ENCODE measurements around the gene SORCS2.

The SORCS2 gene

GRCh38 chr4:7542781-7543180, 350.4 kb downstream of the SORCS2 start:
- DNase-seq, result no peak

GRCh38 chr4:7546152-7546808, 353.9 kb downstream of the SORCS2 start:
- no peak for DNase-seq

- DNase-seq, result no peak
These were observed 354.6 kb downstream of the SORCS2 start for GRCh38 chr4:7546809-7547367.

- DNase-seq, result no peak
These were observed 355.2 kb downstream of the SORCS2 start for GRCh38 chr4:7547368-7548040.

- no peak for DNase-seq
These were observed 357.5 kb downstream of the SORCS2 start for GRCh38 chr4:7549866-7550265.

GRCh38 chr4:7552466-7552865, 360.1 kb downstream of the SORCS2 start:
- no peak for DNase-seq

- DNase-seq, result no peak
These were observed 360.9 kb downstream of the SORCS2 start for GRCh38 chr4:7553280-7553679.

- DNase-seq, result no peak
These were observed 362.6 kb downstream of the SORCS2 start for GRCh38 chr4:7554905-7555304.

- DNase-seq, result no peak
These were observed 364.2 kb downstream of the SORCS2 start for GRCh38 chr4:7556558-7556957.

- DNase-seq, result no peak
These were observed 365.1 kb downstream of the SORCS2 start for GRCh38 chr4:7557456-7557855.

GRCh38 chr4:7558436-7558835, 366.1 kb downstream of the SORCS2 start:
- DNase-seq, result no peak

GRCh38 chr4:7559316-7559715, 367.0 kb downstream of the SORCS2 start:
- no peak for DNase-seq

GRCh38 chr4:7559741-7560395, 367.5 kb downstream of the SORCS2 start:
- DNase-seq, result no peak

- DNase-seq, result no peak
These were observed 369.2 kb downstream of the SORCS2 start for GRCh38 chr4:7561557-7561956.

GRCh38 chr4:7564242-7564641, 371.9 kb downstream of the SORCS2 start:
- no peak for DNase-seq

GRCh38 chr4:7565483-7565882, 373.1 kb downstream of the SORCS2 start:
- no peak for DNase-seq

- no peak for DNase-seq
These were observed 377.8 kb downstream of the SORCS2 start for GRCh38 chr4:7569810-7570783.

- no peak for DNase-seq
These were observed 378.7 kb downstream of the SORCS2 start for GRCh38 chr4:7571001-7571400.

- no peak for DNase-seq
These were observed 379.4 kb downstream of the SORCS2 start for GRCh38 chr4:7571701-7572100.

GRCh38 chr4:7572894-7573293, 380.6 kb downstream of the SORCS2 start:
- no peak for DNase-seq

- DNase-seq, result no peak
These were observed 381.3 kb downstream of the SORCS2 start for GRCh38 chr4:7573576-7574091.

- no peak for DNase-seq
These were observed 382.1 kb downstream of the SORCS2 start for GRCh38 chr4:7574287-7575014.

Measured in activated CD4-positive, alpha-beta T cell treated with anti-CD3 and anti-CD28 coated beads for 4 hours (primary cell).